ENCODE measurements around the gene NPL. TPM values are rescaled to one million over a fixed set of nuclear protein-coding genes. Genes with fewer than 3 reads are reported as not detected.

Gene NPL
- total and polyA plus RNA-seq, 2 of the 13 experiments (the other 11 are each of a cell fraction or from before 2014, with no cell fraction given), result 0.03 to 0.04 TPM

DNA sequence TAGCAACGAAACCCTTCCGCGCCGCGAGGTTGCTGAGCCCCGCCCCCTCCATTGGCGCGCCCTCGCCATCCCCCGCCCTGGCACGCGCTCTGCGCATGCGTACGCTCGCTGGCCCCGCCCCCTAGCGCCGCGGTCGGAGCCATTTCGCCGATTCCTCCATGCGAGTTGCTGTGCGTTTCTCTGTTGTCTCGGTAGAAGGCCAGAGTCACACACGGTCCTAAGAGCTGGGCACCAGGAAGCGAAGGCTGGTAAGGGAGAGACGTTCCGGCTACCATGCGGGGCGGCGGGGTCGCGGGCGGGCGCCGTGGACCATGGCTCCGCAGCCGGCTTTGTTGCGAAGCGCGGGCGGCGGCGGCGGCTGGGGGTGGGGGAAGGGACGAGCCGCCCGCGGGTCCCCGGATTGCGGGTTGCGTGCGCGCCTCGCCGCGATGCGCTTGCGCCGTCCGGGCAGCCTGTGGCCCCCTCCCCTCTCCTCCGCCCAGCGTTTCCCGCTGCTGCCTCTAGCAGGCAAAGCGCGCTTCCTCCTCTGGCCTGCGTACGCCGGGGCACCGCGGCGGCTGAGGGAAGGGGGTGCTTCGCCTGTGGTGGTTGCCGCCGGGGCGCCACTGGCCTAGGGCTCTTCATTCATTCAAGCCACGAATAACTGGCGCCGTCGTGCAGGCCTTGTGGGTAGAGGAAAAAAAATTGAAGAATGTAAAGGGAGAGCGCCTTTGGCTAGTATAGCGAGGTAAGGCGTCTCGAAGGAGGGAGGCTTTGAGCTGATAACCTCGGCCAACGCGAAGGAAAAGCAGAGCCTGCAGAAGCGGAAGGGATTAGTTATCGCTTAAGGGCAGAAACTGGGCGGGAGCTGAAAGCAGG, 49.9 kb downstream of the NPL start, which contains the start of gene DHX9 (continued):
- TF ChIP-seq ZNF232 (CRISPR knock-in tag; IDR thresholded peaks at IDR 0.05; ENCODE audit: borderline replicate concordance) (no peak), ERF (CRISPR knock-in tag; IDR thresholded peaks at IDR 0.05) (peak; percentile 55), ASH2L (IDR thresholded peaks at IDR 0.05; ENCODE audit: insufficient read length, low read depth, low read length) (peak; percentile 97), ZNF775 (CRISPR knock-in tag; IDR thresholded peaks at IDR 0.05; ENCODE audit: borderline replicate concordance) (no peak), HNRNPLL (IDR thresholded peaks at IDR 0.05; ENCODE audit: low read depth, low read length, poor library complexity, severe bottlenecking) (peak; percentile 88), U2AF2 (IDR thresholded peaks at IDR 0.05; ENCODE audit: low read depth, low read length) (no peak), ZNF326 (CRISPR knock-in tag; IDR thresholded peaks at IDR 0.05; ENCODE audit: borderline replicate concordance) (no peak), ZNF660 (CRISPR knock-in tag; IDR thresholded peaks at IDR 0.05; ENCODE audit: borderline replicate concordance, low read depth) (no peak), ZNF407 (CRISPR knock-in tag; IDR thresholded peaks at IDR 0.05; ENCODE audit: not compliant biosample characterization) (no peak), HOXA3 (CRISPR knock-in tag; IDR thresholded peaks at IDR 0.05) (peak; percentile 72; the same call in 1 of the 2 replicates), FOXM1 (CRISPR knock-in tag; IDR thresholded peaks at IDR 0.05) (no peak), ETV5 (CRISPR knock-in tag; IDR thresholded peaks at IDR 0.05; ENCODE audit: borderline replicate concordance) (no peak; the same call in 1 of the 2 replicates)
- TF ChIP-seq, protein P1, sequence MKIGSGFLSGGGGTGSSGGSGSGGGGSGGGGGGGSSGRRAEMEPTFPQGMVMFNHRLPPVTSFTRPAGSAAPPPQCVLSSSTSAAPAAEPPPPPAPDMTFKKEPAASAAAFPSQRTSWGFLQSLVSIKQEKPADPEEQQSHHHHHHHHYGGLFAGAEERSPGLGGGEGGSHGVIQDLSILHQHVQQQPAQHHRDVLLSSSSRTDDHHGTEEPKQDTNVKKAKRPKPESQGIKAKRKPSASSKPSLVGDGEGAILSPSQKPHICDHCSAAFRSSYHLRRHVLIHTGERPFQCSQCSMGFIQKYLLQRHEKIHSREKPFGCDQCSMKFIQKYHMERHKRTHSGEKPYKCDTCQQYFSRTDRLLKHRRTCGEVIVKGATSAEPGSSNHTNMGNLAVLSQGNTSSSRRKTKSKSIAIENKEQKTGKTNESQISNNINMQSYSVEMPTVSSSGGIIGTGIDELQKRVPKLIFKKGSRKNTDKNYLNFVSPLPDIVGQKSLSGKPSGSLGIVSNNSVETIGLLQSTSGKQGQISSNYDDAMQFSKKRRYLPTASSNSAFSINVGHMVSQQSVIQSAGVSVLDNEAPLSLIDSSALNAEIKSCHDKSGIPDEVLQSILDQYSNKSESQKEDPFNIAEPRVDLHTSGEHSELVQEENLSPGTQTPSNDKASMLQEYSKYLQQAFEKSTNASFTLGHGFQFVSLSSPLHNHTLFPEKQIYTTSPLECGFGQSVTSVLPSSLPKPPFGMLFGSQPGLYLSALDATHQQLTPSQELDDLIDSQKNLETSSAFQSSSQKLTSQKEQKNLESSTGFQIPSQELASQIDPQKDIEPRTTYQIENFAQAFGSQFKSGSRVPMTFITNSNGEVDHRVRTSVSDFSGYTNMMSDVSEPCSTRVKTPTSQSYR (CRISPR knock-in tag; IDR thresholded peaks at IDR 0.05; ENCODE audit: borderline replicate concordance), result peak; percentile 70
- TF ChIP-seq, protein P2, sequence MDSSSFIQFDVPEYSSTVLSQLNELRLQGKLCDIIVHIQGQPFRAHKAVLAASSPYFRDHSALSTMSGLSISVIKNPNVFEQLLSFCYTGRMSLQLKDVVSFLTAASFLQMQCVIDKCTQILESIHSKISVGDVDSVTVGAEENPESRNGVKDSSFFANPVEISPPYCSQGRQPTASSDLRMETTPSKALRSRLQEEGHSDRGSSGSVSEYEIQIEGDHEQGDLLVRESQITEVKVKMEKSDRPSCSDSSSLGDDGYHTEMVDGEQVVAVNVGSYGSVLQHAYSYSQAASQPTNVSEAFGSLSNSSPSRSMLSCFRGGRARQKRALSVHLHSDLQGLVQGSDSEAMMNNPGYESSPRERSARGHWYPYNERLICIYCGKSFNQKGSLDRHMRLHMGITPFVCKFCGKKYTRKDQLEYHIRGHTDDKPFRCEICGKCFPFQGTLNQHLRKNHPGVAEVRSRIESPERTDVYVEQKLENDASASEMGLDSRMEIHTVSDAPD (CRISPR knock-in tag; IDR thresholded peaks at IDR 0.05), result no peak

Measured in HepG2 (cell line).